LNCaP clone FGC (cell line): ENCODE measurements around the gene CAMK2G.

Experiments used
- DNase-seq: peaks from one replicate; pipeline ENCODE4 v3.0.0-alpha.2; 2011; ENCODE audit warnings: low read depth
- H3K4me3 ChIP-seq: 2 replicates; pipeline ENCODE4 v1.5.1; 2011; ENCODE audit warnings: mild to moderate bottlenecking, low read depth, low read length, control low read depth
- TF ChIP-seq, protein P1 (sequence below): IDR thresholded peaks from 2 replicates; pipeline ENCODE4 v1.5.1; 2012; ENCODE audit warnings: mild to moderate bottlenecking; ENCODE audit not compliant: control insufficient read depth, insufficient read depth; ENCODE audit errors: extremely low read depth

The CAMK2G gene

DNA sequence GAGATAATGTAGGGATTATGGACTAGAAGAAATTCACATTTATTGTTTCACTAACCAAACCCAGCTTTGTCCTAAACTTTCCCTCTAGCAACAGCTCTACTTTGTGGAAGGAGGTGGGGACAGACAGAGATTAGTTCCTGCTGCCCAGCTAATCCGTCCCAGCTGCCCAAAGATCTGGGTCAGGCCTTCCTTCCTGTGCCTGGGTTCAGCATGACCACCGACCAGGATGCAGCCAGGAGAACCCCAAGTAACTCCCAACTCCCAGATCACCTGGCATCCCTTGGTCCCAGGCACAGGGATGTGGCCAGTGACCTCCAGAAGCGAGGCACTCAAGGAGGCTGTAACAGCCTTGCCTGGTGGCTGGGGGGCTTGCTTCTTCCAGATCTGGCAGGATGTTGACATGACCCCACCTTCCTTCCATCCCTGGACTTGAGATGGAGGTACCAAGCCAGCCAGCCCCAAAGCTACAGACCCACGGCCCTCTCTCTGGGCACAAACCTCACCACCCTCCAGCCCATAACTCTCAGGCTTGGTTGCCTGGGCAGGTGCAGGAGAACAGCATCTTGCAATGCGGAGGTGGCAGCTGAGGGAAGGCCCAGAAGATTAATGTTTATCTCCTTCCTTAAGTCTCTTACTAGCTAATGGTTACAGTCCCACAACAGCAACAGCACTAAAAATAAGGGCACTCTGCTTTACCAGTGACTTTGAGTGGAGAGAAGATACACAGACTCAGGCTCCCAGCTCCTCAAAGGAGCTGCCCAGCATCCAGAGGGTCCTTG, 11.1 kb downstream of the CAMK2G start:
- TF ChIP-seq, protein P1, sequence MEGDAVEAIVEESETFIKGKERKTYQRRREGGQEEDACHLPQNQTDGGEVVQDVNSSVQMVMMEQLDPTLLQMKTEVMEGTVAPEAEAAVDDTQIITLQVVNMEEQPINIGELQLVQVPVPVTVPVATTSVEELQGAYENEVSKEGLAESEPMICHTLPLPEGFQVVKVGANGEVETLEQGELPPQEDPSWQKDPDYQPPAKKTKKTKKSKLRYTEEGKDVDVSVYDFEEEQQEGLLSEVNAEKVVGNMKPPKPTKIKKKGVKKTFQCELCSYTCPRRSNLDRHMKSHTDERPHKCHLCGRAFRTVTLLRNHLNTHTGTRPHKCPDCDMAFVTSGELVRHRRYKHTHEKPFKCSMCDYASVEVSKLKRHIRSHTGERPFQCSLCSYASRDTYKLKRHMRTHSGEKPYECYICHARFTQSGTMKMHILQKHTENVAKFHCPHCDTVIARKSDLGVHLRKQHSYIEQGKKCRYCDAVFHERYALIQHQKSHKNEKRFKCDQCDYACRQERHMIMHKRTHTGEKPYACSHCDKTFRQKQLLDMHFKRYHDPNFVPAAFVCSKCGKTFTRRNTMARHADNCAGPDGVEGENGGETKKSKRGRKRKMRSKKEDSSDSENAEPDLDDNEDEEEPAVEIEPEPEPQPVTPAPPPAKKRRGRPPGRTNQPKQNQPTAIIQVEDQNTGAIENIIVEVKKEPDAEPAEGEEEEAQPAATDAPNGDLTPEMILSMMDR, result no peak
- DNase-seq, result no peak
- H3K4me3 ChIP-seq, result no peak overlapping the region

DNA sequence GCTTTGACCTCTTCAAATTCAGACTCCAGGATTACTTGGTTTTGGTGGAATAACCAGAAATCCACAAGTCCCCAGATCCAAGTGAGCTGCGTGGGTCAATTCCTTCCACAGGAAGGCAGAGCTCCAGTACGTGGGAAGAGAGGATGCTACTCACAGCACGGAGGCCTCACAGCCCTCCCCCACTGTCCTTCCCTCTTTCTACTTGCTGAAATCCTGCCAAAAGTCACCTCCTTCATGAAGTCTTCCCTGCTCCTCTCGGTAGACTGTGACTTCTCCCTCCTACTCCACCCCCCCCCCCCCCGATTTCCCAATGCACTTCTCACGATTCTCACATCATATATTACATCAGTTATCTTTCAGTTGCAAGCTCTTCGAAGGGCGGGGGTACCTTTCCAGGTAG, 12.3 kb downstream of the CAMK2G start:
- H3K4me3 ChIP-seq, result no peak overlapping the region
- DNase-seq, result no peak
- TF ChIP-seq, protein P1, result no peak

DNA sequence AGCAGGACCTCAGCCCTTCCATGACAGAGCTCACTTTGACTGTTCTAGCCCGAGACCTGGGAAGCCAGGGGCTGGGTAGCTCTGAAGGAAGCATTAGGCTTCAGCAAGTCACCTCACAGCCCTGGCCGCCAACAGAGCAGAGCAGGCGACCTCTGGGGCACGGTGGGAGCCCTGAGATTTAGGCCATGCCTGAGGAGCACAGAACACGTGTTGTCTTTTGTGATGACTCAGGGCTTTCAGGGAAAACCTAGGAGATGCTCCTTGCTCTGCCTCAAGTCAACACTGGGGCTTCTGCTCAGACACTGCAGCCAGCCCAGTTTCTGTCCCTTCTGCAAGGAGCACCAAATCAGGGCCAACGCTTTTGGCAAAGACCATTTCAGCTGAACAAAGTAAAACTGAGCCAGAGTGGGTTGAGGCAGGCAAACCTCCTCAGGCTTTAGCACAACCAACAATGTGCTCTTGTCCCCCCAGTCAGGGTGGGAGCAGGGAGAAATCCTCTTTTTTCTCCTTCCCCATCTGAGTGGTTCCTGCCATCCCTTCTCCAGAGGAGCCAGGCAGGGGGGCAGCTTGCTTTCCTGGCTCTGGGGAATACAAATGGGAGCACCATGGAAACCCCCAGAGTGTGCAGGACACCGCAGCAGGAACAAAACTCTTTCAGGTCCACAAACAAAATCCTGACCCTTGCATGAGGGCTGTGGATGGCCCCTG, 14.4 kb downstream of the CAMK2G start:
- H3K4me3 ChIP-seq, result no peak overlapping the region
- TF ChIP-seq, protein P1, result no peak
- no peak for DNase-seq

- DNase-seq, result no peak
- TF ChIP-seq, protein P1, result no peak
- H3K4me3 ChIP-seq, result no peak overlapping the region
These were observed 14.9 kb downstream of the CAMK2G start for GRCh38 chr10:73859428-73859783.

DNA sequence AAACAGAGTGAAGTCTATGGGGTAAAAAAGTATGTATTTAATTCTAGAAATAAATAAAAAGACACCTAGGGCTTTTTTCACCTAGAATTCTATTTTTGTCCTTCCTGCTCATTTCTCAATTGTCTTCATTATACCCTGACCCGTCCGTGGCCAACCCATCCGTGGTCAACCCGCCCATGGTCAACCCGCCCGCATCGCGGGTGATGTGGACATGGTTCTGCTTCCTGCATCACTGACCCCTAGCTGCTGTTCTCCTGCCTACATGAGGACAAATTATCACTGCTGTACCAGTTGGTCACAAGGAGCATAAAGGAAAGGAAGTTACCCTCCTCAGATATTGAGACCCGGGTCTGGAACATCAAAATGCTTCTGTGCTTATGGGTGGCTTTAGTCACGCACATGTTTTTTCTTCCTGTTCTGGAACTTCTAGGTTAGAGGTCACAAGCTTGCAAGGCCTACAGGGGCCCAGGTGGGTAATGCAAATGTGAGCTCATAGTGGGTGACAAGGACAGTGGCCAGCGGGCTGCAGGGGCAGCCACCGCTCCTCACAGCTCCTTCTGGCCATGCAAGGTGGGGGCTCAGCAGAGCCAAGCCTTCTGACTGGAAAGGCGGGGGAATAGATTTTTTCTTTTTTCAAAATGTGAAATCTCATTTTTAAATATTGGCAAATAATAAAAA, 15.5 kb downstream of the CAMK2G start:
- TF ChIP-seq, protein P1, result no peak
- no peak overlapping the region for H3K4me3 ChIP-seq
- no peak for DNase-seq

- TF ChIP-seq, protein P1, result no peak
- no peak overlapping the region for H3K4me3 ChIP-seq
- DNase-seq, result no peak
These were observed 16.2 kb downstream of the CAMK2G start for GRCh38 chr10:73858013-73858708.
